Stomach smooth muscle (tissue), 2 donors: ENCODE measurements around the gene TBC1D14.

Experiments used
- H3K27ac ChIP-seq: one replicate; pipeline ENCODE4 v1.7.0; 2013; ENCODE audit warnings: mild to moderate bottlenecking, low read length, inconsistent platforms
- H3K27me3 ChIP-seq, 2 donors: one replicate each; pipeline ENCODE4 v1.7.0; 2013; ENCODE audit warnings: low read length in 2 of 2; ENCODE audit not compliant: insufficient read depth in 2 of 2, control insufficient read depth in 1 of 2
- H3K36me3 ChIP-seq, 2 donors: one replicate each; pipeline ENCODE4 v1.7.0; 2013; ENCODE audit warnings: low read length in 2 of 2; ENCODE audit not compliant: control insufficient read depth in 2 of 2, insufficient read depth in 2 of 2
- H3K4me1 ChIP-seq: one replicate; pipeline ENCODE4 v1.7.0; 2013; ENCODE audit warnings: low read length; ENCODE audit not compliant: control insufficient read depth, insufficient read depth
- H3K4me3 ChIP-seq, 2 donors: one replicate each; pipeline ENCODE4 v1.7.0; 2013; ENCODE audit warnings: low read length in 2 of 2
- H3K9ac ChIP-seq, 2 donors: one replicate each; pipeline ENCODE4 v1.7.0; 2013; ENCODE audit warnings: low read length in 2 of 2, mild to moderate bottlenecking in 1 of 2
- H3K9me3 ChIP-seq, 2 donors: one replicate each; pipeline ENCODE4 v1.7.0; 2013; ENCODE audit warnings: low read length in 2 of 2; ENCODE audit not compliant: control insufficient read depth in 2 of 2
- donor health status: healthy.
- donor health status: Pancreatic carcinoma.

The TBC1D14 gene

DNA sequence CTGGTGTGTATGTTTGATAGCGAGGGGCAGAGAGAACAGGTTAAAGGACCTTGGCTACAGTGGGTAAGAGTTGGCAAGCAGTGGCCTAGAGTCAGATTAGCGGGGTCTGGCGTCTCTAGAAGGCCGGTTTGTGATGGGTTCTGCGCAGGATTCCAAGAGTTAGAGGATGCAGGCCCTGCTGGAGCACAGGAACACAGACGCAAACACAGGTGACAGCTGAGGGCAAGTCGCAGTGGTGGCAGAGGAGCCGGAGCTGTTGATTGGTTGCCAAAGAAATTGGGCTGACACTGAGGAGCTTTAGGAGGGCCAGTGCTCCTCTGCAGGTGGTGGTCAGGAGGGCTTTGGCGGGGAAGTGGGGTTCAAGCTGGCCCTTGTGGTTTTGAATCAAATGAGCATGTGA, 137.3 kb downstream of the TBC1D14 start:
- no peak overlapping the region for H3K9ac ChIP-seq
- H3K4me3 ChIP-seq = no peak overlapping the region
- H3K4me1 ChIP-seq = peaks cover 55% of the 10 kb centered on the region
- H3K27ac ChIP-seq = no peak overlapping the region
- H3K36me3 ChIP-seq = peaks cover 0 to 3% of the 10 kb centered on the region in 2 donors
- H3K9me3 ChIP-seq = no peaks in the 10 kb centered on the region
- no peaks in the 10 kb centered on the region for H3K27me3 ChIP-seq

DNA sequence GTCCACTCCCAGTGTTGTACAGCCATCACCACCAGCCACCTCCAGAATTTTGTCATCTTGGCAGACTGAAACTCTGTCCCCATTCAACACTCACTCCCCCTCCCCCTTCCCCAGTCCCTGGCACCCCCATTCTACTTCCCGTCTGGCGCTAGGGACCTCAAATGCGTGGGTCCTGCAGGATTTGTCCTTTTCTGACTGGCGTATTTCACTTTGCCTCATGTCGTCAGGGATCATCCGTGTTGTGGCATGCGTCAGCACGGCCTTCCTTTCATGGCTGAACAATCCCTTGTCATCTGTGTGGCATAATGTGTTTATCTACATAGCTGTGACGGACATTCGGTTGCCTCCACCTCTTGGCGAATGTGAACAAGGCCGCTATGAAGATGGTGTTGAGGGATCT, 139.0 kb downstream of the TBC1D14 start:
- H3K9me3 ChIP-seq = no peaks in the 10 kb centered on the region
- H3K4me1 ChIP-seq = peaks cover 48% of the 10 kb centered on the region
- H3K36me3 ChIP-seq = peaks cover 0 to 4% of the 10 kb centered on the region in 2 donors

DNA sequence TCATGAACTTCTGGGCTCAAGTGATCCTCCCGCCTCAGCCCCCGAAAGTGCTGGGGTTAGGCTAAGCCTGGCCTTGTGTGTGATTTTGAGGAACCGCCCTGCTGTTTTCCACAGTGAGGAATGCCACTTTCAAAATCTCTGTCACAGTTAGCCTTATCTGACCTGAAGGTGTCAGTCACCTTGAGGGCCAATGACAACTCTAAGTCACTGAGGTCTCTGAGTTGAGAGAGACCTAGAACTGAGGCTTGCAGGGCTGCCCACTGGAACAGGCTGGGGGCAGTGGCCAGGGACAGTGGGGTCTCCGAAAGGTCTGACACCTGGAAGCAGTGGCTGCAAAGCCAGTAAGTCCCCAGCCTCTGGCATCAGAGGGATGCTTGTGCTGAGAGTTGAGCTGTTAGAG, 139.7 kb downstream of the TBC1D14 start:
- peaks cover 2 to 9% of the 10 kb centered on the region in 2 donors for H3K36me3 ChIP-seq
- H3K9me3 ChIP-seq = no peaks in the 10 kb centered on the region
- H3K4me1 ChIP-seq = peaks cover 45% of the 10 kb centered on the region
- H3K27ac ChIP-seq = no peak overlapping the region
- no peak overlapping the region for H3K4me3 ChIP-seq
- H3K27me3 ChIP-seq = no peaks in the 10 kb centered on the region
- no peak overlapping the region for H3K9ac ChIP-seq

More for the DNA sequence above, 139.0 kb downstream of the TBC1D14 start:
- H3K9ac ChIP-seq = no peak overlapping the region
- no peak overlapping the region for H3K4me3 ChIP-seq
- H3K27me3 ChIP-seq = no peaks in the 10 kb centered on the region
- no peak overlapping the region for H3K27ac ChIP-seq

- H3K27me3 ChIP-seq = no peaks in the 10 kb centered on the region
- H3K27ac ChIP-seq = no peak overlapping the region
- no peak overlapping the region for H3K4me3 ChIP-seq
- peaks cover 40% of the 10 kb centered on the region for H3K4me1 ChIP-seq
- H3K36me3 ChIP-seq = peaks cover 7 to 13% of the 10 kb centered on the region in 2 donors
- no peaks in the 10 kb centered on the region for H3K9me3 ChIP-seq
- H3K9ac ChIP-seq = no peak overlapping the region
Observed at GRCh38 chr4:7049739-7050138, 140.1 kb downstream of the TBC1D14 start.

GRCh38 chr4:7050481-7051143, 141.0 kb downstream of the TBC1D14 start:
- peaks cover 32% of the 10 kb centered on the region for H3K4me1 ChIP-seq
- H3K27ac ChIP-seq = no peak overlapping the region
- peaks cover 12 to 21% of the 10 kb centered on the region in 2 donors for H3K36me3 ChIP-seq
- no peaks in the 10 kb centered on the region for H3K27me3 ChIP-seq
- H3K4me3 ChIP-seq = no peak overlapping the region
- no peak overlapping the region for H3K9ac ChIP-seq
- no peaks in the 10 kb centered on the region for H3K9me3 ChIP-seq

DNA sequence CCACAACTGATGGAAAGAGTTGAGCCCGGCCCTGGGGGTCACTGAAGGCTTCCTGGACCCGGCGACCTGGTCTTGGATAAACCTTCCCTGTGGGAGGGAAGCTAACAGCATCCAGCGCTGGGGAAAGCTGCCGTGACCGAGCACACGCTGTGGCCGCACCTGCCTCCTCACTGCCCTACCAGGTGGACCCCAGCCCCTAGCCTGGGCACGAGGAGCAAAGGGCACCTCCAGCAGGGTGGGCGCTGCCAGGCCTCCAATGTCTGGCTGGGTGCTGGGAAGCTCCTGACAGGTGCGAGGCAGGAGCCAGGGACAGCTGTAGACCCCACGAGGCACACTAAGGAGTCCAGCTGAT, 141.5 kb downstream of the TBC1D14 start:
- Histone ChIP-seq H3K27me3 (no peaks in the 10 kb centered on the region), H3K36me3 (peaks cover 17 to 26% of the 10 kb centered on the region in 2 donors), H3K9ac (no peak overlapping the region), H3K4me3 (no peak overlapping the region), H3K9me3 (no peaks in the 10 kb centered on the region), H3K4me1 (peaks cover 27% of the 10 kb centered on the region), H3K27ac (no peak overlapping the region)

GRCh38 chr4:7051905-7052304, 142.3 kb downstream of the TBC1D14 start:
- H3K27me3 ChIP-seq = no peaks in the 10 kb centered on the region
- H3K9me3 ChIP-seq = no peaks in the 10 kb centered on the region
- no peak overlapping the region for H3K9ac ChIP-seq
- H3K36me3 ChIP-seq = peaks cover 25 to 27% of the 10 kb centered on the region in 2 donors
- H3K4me1 ChIP-seq = peaks cover 19% of the 10 kb centered on the region
- H3K27ac ChIP-seq = no peak overlapping the region
- H3K4me3 ChIP-seq = no peak overlapping the region

GRCh38 chr4:7052313-7052712, 142.7 kb downstream of the TBC1D14 start:
- H3K9me3 ChIP-seq = no peaks in the 10 kb centered on the region
- peaks cover 25 to 27% of the 10 kb centered on the region in 2 donors for H3K36me3 ChIP-seq
- no peaks in the 10 kb centered on the region for H3K27me3 ChIP-seq
- no peak overlapping the region for H3K4me3 ChIP-seq
- H3K9ac ChIP-seq = no peak overlapping the region
- H3K4me1 ChIP-seq = peaks cover 15% of the 10 kb centered on the region
- no peak overlapping the region for H3K27ac ChIP-seq

DNA sequence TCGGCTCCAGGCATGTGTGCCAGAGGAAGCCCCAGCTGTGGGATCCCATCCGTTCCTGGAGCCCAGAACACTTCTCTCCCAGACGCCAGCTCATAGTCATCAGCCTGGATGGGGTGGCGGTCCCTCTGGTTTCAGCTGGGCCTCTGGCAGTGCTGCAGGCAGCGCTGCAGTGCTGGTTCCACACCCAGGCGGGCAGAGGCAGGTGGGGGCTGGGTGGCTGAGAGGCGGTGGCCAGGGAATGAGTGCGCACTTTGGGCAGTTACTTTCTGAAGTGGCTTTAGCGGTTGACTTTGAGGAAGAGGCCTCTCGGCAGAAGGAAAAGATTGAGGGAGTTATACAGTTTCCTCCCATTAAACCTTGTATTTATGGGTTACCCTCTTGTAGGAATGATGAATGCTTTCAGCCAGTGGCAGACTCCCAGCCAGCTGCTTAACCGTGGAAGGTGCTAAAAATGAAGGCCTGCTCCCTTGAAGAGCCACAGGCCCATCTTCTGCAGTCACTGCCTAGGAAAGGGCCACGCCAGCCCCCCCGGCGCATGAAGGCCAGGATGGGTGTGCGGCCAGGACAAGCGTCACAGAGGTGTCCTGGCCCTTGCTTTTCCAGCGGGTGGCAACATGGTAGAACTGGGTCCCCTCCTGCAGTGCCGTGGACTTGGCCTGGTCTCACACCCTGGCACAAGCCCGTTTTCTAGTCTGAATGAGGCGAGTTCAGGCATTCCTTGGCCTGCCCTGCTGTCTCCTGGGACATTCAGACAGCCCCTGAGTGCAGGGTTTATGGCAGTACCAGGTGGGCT, 143.5 kb downstream of the TBC1D14 start:
- Histone ChIP-seq H3K36me3 (peaks cover 27% of the 10 kb centered on the region in 2 donors), H3K4me3 (no peak overlapping the region), H3K27ac (no peak overlapping the region), H3K27me3 (no peaks in the 10 kb centered on the region), H3K9ac (no peak overlapping the region), H3K9me3 (no peaks in the 10 kb centered on the region), H3K4me1 (peaks cover 12% of the 10 kb centered on the region)

GRCh38 chr4:7054106-7054880, 144.7 kb downstream of the TBC1D14 start:
- no peaks in the 10 kb centered on the region for H3K27me3 ChIP-seq
- H3K9ac ChIP-seq = no peak overlapping the region
- no peak overlapping the region for H3K4me3 ChIP-seq
- H3K27ac ChIP-seq = no peak overlapping the region
- H3K36me3 ChIP-seq = peaks cover 31 to 34% of the 10 kb centered on the region in 2 donors
- peaks cover 12% of the 10 kb centered on the region for H3K4me1 ChIP-seq
- H3K9me3 ChIP-seq = no peaks in the 10 kb centered on the region
